HG02885 (cell line): ENCODE data around the gene SEMA4D.

ENCODE experiments used
- ATAC-seq: cut with Tn5 transposase; IDR thresholded peaks from one replicate; pipeline ENCODE4 v1.9.1; 2021; ENCODE audit warnings: mild to moderate bottlenecking; ENCODE audit not compliant: unreplicated experiment, poor library complexity

Gene SEMA4D

DNA sequence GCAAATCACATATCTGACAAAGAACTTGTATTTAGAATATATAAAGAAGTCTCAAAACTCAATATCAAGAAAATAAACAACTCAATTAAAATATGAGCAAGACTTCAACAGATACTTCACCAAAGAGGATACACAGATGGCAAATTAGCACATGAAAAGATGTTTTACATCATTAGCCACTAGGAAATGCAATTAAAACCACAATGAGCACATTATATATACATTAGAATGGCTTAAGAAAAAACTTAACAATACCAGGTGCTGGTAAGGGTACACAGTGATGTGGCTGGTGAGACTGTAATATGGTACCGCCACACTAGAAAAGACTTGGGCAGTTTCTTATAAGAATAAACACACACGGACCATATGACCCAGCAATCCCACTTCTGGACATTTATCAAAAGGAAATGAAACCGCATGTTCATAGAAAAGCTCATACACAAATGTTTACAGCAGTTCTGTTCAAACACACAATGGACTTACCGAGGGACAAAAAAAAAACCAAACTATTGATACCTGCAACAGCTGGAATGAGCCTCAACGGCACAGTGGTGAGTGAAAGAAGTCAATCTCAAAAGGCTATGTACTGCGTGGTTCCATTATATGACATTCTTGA lies 27.6 kb downstream of the SEMA4D start:
- ATAC-seq, result no peak

DNA sequence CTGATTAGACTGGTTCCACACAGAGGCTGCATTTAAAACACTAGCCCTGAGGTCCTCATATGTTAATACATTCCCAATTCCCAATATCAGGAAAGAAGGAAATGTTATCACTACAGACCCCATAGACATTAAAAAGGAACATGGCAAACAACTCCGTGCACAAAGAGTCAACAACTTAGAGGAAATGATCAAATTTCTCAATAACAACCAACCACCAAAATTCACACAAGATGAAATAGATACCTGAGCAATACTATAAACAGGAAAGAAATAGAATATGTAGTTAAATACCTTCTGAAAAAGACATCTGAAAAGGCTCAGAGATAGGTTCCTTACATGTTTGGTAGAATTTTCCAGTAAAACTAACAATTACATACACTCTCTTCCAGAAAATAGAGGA lies 28.9 kb downstream of the SEMA4D start:
- ATAC-seq, result no peak

DNA sequence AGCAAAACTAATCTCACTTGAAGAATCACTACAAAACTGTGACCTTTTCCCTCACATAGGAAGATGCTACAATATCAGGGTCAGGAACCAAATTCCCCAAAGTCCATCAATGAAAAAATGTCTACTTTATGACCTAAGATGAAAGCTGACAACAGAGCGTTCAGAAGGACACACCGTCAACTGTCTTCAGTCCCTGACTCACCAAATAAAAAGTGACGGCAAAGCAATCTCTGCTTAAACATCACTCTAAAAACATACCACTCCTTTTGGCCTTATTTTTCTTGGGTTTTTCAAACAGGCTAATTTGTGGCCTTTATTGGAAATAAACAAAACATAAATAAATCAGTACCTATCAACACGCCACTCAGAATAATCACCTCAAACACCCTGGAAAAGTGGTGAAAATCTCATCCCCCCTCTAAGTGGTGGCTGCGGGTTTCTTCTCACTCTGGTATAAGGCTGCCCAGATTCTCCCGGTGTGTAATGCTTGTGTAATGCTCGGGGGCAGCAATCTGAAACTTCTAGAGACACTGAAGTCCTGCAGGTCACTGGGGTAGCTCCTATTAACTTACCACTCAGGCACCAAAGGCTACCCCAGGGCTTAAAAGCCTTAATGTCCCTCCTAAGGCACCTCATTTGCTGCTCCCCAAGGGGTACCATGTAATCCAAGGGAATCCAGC lies 29.5 kb downstream of the SEMA4D start:
- no peak for ATAC-seq

DNA sequence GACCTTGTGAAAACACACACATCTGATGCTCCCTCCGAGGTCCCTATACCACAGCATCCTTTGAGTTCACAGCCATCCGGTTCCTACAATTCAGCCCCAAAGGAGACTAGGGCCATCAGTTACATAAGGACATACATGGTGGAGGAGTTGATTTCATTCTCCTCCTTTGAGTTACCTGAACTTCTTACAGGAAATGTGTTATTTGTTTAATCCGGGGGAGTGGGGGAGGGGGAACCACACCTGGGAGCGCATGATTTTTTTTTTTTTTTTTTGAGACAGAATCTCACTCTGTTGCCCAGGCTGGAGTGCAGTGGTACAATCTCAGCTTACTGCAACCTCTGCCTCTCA lies 30.7 kb downstream of the SEMA4D start:
- peak; percentile 20 for ATAC-seq

DNA sequence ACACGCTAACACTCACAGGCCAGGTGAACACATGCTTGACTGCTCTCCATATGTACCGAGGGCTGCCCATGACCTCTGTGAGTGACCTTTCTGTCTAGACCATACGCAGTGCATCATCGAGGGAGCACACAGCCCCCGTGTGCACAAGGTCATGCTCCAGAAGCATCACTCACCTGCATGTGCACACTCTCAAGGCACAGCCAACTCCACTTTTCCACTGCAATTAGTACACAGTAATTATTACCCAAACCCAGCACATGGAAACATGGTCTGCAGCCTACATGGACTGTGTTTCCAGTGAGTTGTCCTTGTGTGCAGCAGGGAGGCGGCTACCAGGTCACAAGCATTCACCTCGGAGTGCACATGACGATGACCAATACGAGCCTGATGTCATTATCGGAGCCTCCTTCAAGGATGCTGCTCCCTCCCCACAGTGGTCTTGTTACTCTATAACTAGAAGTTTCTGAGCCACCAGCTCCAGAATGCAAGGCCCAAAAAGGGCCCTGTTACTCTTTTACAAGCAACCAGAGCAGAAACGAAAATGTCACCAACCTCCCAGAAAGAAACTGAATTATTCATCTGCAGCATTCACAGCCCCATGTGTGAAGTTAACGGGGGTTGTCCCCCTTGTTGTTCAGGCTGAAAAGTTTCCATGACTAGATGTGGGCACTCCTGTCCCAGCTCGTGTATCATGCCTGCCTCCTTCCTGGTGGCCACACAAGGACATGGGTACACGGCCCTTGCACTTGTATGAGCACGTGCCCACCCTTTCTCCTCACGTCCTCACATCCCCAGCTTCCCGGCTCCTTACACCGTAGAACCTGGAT lies 31.2 kb downstream of the SEMA4D start:
- ATAC-seq, result peak; percentile 49

DNA sequence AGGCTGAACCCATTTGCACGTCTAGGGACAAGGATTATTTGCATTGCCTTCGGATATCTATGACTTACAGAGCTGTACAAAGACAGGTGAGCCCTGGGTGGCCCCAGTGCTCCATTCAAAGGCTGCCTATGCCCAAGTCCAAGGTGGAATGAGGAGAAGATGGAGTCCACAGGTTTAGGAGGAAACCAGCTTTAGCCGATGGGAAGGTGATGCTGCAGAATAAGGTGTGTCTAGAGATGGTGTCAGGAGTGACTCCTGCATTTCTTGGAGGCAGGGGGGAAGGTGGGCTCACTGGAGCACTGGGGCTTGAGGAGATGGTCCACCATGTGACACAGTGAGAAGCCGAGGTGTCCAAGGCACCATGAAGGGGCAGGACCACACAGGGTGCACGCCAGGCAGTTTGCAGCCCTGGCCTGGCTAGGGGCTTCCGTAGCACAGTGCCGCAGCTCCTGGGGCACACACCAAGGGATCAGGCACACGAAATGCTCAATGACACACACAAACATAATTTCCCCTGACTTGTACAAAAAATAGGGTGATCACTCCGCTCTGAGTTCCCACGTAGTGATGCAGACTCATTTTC lies 32.1 kb downstream of the SEMA4D start:
- ATAC-seq, result no peak

DNA sequence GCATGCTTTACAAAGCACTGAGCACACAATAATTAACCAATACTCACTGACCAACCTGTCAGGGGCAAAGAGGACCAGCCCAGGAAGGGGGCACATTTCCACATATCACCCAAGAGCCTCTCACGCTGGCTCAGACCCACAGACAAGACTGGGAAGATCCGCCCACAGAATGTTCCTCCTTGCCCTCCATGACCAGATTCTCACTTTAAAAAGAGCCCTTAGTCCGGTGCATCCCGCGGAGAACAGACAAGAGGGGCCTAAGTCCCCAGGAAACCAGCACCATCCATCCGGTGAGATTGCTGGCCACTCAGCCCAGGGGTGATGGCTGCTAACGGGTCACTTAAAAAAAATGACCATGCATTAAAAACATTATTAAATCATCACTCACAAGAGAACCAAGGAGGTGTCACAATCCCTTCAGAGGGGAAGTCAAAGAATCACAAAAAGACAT lies 32.9 kb downstream of the SEMA4D start:
- ATAC-seq, result no peak

DNA sequence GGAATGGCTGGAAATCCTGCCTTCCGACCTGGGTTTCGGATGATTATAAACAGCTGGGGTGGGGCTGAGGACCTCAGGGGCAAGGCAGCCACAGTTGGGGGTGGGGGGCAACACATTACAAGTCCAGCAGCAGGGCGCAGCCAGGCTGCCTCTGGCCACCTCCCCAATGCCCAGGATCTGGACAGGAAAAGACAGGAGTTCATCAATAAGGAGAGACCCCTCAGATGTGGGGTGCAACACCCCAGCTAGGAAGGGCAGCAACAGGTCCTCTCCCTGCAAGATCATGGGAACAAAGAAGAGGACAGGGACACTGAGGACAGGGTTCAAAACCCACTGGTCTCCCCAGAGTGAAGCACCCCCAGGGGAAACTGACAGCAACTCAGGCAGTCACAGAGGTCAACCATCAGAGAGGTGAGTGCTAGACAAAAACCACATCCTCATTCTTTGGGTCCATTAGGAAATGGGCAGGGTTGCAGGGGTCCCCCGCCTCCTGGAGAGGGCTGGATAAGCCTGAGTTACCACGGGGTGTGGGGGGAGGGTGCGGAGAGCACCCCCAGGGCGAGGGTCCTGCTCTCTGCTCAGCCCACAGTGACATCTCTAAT lies 33.5 kb downstream of the SEMA4D start:
- ATAC-seq, result peak; percentile 41

DNA sequence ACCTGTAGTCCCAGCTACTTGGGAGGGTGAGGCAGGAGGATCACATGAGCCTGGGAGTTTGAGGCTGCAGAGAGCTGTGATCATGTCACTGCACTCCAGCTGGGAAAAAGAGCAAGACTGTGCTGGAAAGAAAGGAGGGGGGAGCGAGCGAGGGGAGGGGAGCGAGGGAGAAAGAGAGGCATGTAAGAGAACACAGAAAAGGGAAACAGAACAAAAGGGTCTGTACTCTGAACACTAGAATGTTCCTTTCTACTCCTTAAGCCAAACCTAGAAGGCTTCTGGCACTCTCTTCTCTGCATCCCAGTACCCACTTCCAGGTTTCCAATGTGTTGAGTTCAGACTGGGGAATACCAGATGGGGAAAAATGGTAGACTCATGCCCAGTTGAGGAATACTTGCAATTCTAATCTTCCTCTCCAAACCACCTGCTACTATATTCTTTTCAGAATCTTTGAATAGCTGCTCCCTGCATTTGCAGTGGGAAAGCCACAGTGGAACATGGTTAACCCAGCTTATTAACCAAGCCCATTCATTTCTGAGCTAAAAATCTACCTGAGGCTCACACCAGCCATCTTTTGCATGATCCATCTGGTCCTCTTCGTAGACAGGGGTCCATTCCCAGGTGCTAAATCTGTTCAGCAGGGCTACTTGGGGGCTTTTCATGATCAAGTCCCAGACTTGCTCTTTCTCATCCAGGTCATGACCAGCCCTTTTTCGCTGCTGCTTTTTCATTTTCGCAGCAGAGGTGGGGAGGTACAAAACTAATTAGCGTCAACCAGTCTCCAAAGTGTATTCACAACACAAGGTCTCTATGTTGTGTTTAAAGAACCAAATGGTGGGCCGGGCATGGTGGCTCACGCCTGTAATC lies 34.9 kb downstream of the SEMA4D start:
- no peak for ATAC-seq

DNA sequence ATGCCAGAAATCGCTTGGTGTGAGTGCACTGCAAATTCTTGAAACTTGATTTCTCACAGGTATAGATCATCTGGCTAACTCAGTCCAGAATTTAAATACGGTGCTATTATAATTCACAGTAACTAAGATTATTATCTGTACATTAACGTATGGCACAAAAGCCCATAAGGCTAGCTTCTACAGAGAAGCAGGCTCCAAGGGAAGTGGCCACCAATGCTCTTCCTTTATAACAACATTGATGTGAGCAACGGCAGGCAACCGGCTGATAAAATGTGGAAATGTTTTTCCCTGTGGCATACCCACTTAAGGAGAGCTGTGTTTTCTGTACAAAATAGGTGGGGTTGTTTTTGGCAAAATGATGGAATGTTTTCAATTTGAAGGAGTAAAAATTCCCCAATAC lies 35.7 kb downstream of the SEMA4D start:
- no peak for ATAC-seq

DNA sequence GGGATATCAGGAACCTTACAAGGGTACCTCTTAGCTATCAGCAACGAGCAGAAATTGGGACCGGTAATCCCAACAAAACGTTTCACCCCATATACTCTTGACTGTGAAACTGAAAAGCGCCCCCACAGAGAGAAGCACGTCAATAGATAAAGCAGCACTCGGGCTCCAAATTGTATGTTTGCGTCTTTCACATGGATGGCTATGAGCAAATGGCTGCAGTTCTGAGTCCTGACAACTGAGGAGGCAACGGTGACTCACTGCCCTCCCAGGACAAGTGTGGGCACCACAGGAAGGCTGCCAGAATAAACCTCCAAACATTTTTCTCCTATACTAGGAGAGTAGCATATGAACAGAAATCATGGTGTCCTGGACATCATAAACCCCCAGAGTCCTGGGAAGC lies 36.6 kb downstream of the SEMA4D start:
- ATAC-seq, result no peak

DNA sequence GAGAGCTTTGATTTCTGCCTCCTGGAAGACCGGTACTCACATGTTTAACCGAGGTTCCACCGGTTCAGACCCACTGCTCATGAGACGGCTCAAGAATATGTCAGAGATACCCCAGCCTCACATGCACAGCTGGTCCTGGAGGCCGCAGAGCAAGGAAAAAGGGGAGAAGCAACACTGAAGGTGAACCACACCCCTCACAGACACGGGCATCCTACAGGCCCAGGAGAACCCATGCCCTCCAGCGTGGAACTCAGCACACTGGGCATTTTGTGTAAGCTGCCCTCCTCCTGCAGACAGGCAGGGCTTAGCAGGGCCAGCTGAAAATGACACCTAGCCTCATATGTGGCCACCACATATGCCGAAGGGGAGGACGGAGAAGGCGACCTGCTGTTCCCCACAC lies 37.4 kb downstream of the SEMA4D start:
- no peak for ATAC-seq

DNA sequence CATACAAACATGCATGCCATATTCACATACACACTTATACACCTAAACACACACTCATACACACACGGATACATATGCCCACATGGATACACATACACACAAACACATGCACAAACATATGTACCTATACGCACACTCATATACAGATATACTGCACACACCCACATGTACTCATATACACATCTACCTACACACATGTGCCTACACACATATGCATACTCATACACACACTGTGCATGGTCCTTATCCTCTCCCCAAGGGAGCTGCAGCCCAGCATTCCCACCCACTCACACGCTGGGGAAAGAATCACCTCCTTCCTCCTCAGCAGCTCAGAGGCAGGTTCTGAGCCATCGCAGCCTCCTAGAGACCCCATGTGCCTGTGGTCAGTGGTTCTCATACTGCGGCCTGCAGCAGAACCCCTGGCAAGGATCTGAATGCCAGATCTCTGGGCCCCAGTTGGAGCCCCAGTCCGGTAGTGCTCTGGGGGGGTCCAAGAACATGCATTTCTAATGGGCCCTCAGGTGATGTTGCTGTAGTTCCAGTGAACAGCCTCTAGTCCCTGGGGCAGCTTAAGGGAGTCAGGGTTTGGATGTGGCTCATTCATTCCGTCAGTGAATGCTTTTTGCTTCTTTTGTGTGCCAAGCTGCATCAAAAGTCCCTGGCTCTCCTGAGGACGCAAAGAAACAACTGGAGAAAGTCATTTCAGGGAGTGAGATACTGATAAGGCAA lies 39.0 kb downstream of the SEMA4D start:
- no peak for ATAC-seq

DNA sequence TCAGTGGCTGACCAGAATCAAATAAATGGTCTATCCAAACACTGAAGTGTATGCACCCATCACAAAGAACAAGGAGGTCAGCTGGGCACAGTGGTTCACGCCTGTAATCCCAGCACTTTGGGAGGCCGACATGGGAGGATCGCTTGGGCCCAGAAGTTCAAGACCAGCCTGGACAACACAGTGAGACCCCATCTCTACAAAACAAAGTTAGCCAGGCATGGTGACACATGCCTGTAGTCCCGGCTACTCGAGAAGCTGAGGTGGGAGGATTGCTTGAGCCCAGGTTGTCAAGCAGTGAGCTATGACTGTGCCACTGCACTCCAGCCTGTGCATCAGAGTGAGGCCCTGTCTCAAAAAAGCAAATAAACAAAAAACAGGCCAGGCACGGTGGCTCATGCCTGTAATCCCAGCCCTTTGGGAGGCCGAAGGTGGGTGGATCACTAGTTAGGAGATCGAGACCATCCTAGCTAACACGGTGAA lies 40.5 kb downstream of the SEMA4D start:
- no peak for ATAC-seq

DNA sequence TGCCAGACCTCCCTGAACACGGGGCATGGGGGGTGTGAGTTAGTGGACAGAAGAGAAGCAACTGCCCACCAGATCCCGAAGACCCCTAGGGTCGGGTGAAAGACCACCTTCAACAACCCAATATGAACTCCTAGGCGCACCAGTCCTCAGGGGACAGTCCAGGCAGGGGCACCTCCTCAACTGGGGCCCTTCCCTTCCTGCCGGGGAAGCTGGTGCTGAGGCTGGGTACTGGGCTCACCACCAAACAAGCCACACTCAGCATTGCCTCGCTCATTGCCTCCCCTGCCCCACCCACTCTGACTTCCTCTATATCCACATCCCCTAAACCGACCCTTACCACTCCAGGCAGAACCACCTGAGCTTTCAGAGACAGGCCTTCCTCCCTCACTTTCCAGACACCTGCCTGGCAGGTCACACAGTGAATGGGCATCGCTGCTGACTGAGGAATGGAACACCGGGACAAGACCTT lies 42.5 kb downstream of the SEMA4D start:
- no peak for ATAC-seq

DNA sequence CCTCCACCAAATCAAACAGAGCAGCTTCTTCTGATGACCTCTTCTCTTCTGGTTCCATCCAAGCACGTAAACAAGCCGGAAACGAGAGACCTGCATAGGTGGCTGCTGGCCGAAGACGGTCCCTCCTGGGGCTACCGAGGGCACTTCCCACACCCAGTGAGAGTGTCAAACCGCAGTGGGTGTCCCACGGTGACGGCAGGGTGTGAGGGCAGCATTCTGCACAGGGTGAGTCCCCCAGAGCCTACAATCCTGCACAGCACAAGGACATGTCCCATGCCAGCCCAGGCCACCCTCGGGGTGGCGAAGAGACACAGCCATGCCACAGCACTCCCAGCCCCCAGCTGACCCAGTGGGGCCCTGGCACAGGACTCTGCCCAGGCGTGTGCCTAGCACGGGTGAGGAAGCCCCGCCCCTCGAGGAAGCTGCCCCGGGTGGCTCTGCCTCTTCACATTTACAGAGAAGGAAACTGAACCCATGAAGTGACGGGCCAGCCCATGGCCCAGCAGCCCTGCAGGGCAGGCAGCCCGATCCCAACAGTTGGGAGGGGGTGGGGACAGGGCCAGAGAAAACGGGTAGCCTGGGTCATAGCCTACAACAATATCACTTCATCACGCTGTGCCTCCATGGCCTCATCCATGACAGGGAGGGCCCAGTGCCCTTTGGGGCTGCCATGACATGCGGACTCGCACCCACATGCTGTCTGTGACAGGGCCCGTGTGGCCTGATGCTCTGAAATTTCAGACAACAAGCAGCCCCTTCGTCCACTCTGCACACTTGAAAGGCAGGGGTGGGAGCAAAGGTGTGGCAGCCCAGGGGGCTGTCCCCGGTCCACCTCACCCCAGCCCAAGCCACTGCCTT lies 43.2 kb downstream of the SEMA4D start:
- ATAC-seq, result no peak

DNA sequence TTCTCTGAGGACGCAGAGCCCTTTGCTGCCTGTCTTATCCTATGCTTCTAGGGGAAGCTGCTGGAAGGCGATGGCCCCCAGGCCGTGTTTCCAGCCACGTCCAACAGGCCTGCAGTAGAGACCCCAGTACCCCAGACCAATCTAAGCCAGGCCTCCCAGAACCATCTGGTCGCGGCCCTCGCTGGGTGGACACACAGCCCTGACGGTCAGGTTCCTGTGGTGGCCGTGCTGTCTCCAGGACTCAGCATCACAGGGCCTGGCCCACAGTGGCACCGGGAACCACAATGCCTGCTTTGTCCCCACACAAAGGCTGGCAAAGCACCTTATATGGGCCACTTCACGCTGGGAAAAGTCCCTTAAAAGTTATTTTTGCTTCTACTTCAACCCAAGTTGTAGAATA lies 44.5 kb downstream of the SEMA4D start:
- no peak for ATAC-seq

DNA sequence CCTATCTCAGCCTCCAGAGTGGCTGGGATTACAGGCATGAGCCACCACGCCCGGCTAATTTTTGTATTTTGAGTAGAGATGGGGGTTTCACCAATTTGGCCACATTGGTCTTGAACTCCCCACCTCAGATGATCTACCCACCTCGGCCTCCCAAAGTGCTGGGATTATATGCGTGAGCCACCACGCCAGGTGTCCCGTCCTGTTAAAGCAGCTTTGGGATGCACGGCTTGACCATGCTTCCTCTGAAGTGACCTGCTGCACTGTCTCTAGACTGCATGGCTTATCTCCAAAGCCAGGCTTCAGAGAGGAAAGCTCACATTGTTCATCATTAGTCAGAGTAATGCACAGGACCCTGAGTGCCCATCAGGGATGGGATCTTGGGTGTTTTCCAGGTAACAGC lies 45.4 kb downstream of the SEMA4D start:
- ATAC-seq, result no peak
